Measurements from ENCODE around the gene SLC18A3.

- TF ChIP-seq CTCF (conservative IDR thresholded peaks at IDR 0.05; ENCODE audit: low read depth in 2 of 2) (no peak), REST (IDR thresholded peaks at IDR 0.05; ENCODE audit: unreplicated experiment) (no peak), POLR2AphosphoS5 (IDR thresholded peaks at IDR 0.05; ENCODE audit: low read depth) (no peak), CREB1 (CRISPR knock-in tag; IDR thresholded peaks at IDR 0.05; ENCODE audit: low read depth) (no peak), NANOG (IDR thresholded peaks at IDR 0.05; ENCODE audit: borderline replicate concordance) (no peak), STAT1 (IDR thresholded peaks at IDR 0.05; ENCODE audit: unreplicated experiment) (no peak), EZH2 (IDR thresholded peaks at IDR 0.05; ENCODE audit: low read depth, unreplicated experiment) (no peak), EZH2phosphoT487 (IDR thresholded peaks at IDR 0.05; ENCODE audit: unreplicated experiment) (no peak), ZNF114 (CRISPR knock-in tag; IDR thresholded peaks at IDR 0.05) (no peak), ZNF331 (CRISPR knock-in tag; IDR thresholded peaks at IDR 0.05; ENCODE audit: low read depth) (no peak)
Observed at GRCh38 chr10:49613165-49613881, 3.2 kb downstream of the SLC18A3 start.

Measured in GM23338 (cell line).